Measurements from ENCODE around the gene TMEM240. TPM values are rescaled to one million over a fixed set of nuclear protein-coding genes. Genes with fewer than 3 reads are reported as not detected.
A peak's percentile ranks its signal among the peaks of the same experiment; 100 is the strongest.

TMEM240 gene
- 6.7 TPM for total RNA-seq
- 31.0 TPM for polyA plus RNA-seq

- Histone ChIP-seq H3K36me3 (ENCODE audit: insufficient read depth) (no peaks in the 10 kb centered on the region), H3K4me3 (ENCODE audit: low read depth, low read length) (peak within 1 kb of the TSS; percentile 71), H3K27ac (ENCODE audit: low read depth) (peak within 1 kb of the TSS; percentile 25), H3K4me1 (ENCODE audit: insufficient read depth) (no peaks in the 10 kb centered on the region)
- peak; percentile 20 for DNase-seq (ENCODE audit: extremely low spot score)
- under 1% methylated on average over 89 of the region's 100 CpGs for WGBS
These were observed at the start of gene TMEM240 for GRCh38 chr1:1540090-1540817. Gene TMEM240, minus strand, starts transcription at chr1:1540624. Its CDS starts 278 bp downstream, at chr1:1540346.

- H3K4me3 ChIP-seq (ENCODE audit: low read depth, low read length), result no peak overlapping the region
- no peak for DNase-seq (ENCODE audit: extremely low spot score)
- H3K36me3 ChIP-seq (ENCODE audit: insufficient read depth), result no peaks in the 10 kb centered on the region
- no peaks in the 10 kb centered on the region for H3K4me1 ChIP-seq (ENCODE audit: insufficient read depth)
- no peak overlapping the region for H3K27ac ChIP-seq (ENCODE audit: low read depth)
- 81% methylated on average over 23 of the region's 23 CpGs for WGBS
These were observed 43.1 kb upstream of the TMEM240 start for GRCh38 chr1:1583347-1584010.

- 69% methylated on average over 9 of the region's 9 CpGs for WGBS
- no peaks in the 10 kb centered on the region for H3K36me3 ChIP-seq (ENCODE audit: insufficient read depth)
- H3K27ac ChIP-seq (ENCODE audit: low read depth), result no peak overlapping the region
- no peak for DNase-seq (ENCODE audit: extremely low spot score)
- no peak overlapping the region for H3K4me3 ChIP-seq (ENCODE audit: low read depth, low read length)
- no peaks in the 10 kb centered on the region for H3K4me1 ChIP-seq (ENCODE audit: insufficient read depth)
These were observed 42.3 kb upstream of the TMEM240 start for GRCh38 chr1:1582585-1583346.

GRCh38 chr1:1578371-1578940 lies 38.0 kb upstream of the TMEM240 start:
- H3K4me3 ChIP-seq (ENCODE audit: low read depth, low read length), result no peak overlapping the region
- WGBS, result 85% methylated on average over 13 of the region's 13 CpGs
- H3K27ac ChIP-seq (ENCODE audit: low read depth), result no peak overlapping the region
- H3K4me1 ChIP-seq (ENCODE audit: insufficient read depth), result no peaks in the 10 kb centered on the region
- no peak for DNase-seq (ENCODE audit: extremely low spot score)
- no peaks in the 10 kb centered on the region for H3K36me3 ChIP-seq (ENCODE audit: insufficient read depth)

- WGBS, result 49% methylated on average over 10 of the region's 10 CpGs
- no peak for DNase-seq (ENCODE audit: extremely low spot score)
- Histone ChIP-seq H3K36me3 (ENCODE audit: insufficient read depth) (no peaks in the 10 kb centered on the region), H3K27ac (ENCODE audit: low read depth) (no peak overlapping the region), H3K4me3 (ENCODE audit: low read depth, low read length) (no peak overlapping the region), H3K4me1 (ENCODE audit: insufficient read depth) (no peaks in the 10 kb centered on the region)
These were observed 37.1 kb upstream of the TMEM240 start for GRCh38 chr1:1577367-1578011.

GRCh38 chr1:1574721-1575537 lies 34.5 kb upstream of the TMEM240 start, which contains the start of gene SSU72:
Gene SSU72, minus strand, starts transcription at chr1:1574863. Its CDS starts 306 bp downstream, at chr1:1574557.
- Histone ChIP-seq H3K4me3 (ENCODE audit: low read depth, low read length) (peak within 1 kb of the TSS; percentile 100), H3K36me3 (ENCODE audit: insufficient read depth) (no peaks in the 10 kb centered on the region), H3K27ac (ENCODE audit: low read depth) (peak within 1 kb of the TSS; percentile 100), H3K4me1 (ENCODE audit: insufficient read depth) (no peaks in the 10 kb centered on the region)
- WGBS, result under 1% methylated on average over 87 of the region's 87 CpGs
- peak; percentile 72 for DNase-seq (ENCODE audit: extremely low spot score)

GRCh38 chr1:1573843-1574720 lies 33.7 kb upstream of the TMEM240 start:
- Histone ChIP-seq H3K4me3 (ENCODE audit: low read depth, low read length) (peak overlapping the region; percentile 100), H3K36me3 (ENCODE audit: insufficient read depth) (no peaks in the 10 kb centered on the region), H3K4me1 (ENCODE audit: insufficient read depth) (no peaks in the 10 kb centered on the region), H3K27ac (ENCODE audit: low read depth) (peak overlapping the region; percentile 100)
- under 1% methylated on average over 96 of the region's 96 CpGs for WGBS
- peak; percentile 29 for DNase-seq (ENCODE audit: extremely low spot score)

GRCh38 chr1:1569341-1569740 lies 28.9 kb upstream of the TMEM240 start:
- no peak overlapping the region for H3K4me3 ChIP-seq (ENCODE audit: low read depth, low read length)
- no peak for DNase-seq (ENCODE audit: extremely low spot score)
- H3K27ac ChIP-seq (ENCODE audit: low read depth), result no peak overlapping the region
- WGBS, result 80% methylated on average over 7 of the region's 7 CpGs
- H3K4me1 ChIP-seq (ENCODE audit: insufficient read depth), result no peaks in the 10 kb centered on the region
- H3K36me3 ChIP-seq (ENCODE audit: insufficient read depth), result no peaks in the 10 kb centered on the region

GRCh38 chr1:1567891-1568291 lies 27.5 kb upstream of the TMEM240 start:
- WGBS, result 60% methylated on average over 10 of the region's 10 CpGs
- no peaks in the 10 kb centered on the region for H3K4me1 ChIP-seq (ENCODE audit: insufficient read depth)
- H3K36me3 ChIP-seq (ENCODE audit: insufficient read depth), result no peaks in the 10 kb centered on the region
- no peak overlapping the region for H3K27ac ChIP-seq (ENCODE audit: low read depth)
- no peak overlapping the region for H3K4me3 ChIP-seq (ENCODE audit: low read depth, low read length)
- DNase-seq (ENCODE audit: extremely low spot score), result no peak

- no peak overlapping the region for H3K27ac ChIP-seq (ENCODE audit: low read depth)
- H3K4me1 ChIP-seq (ENCODE audit: insufficient read depth), result no peaks in the 10 kb centered on the region
- DNase-seq (ENCODE audit: extremely low spot score), result no peak
- 87% methylated on average over 31 of the region's 31 CpGs for whole genome bisulfite sequencing
- no peak overlapping the region for H3K4me3 ChIP-seq (ENCODE audit: low read depth, low read length)
- no peaks in the 10 kb centered on the region for H3K36me3 ChIP-seq (ENCODE audit: insufficient read depth)
These were observed 26.9 kb upstream of the TMEM240 start for GRCh38 chr1:1567152-1567875.

- no peak overlapping the region for H3K27ac ChIP-seq (ENCODE audit: low read depth)
- 94% methylated on average over 10 of the region's 10 CpGs for WGBS
- peaks cover 5% of the 10 kb centered on the region for H3K36me3 ChIP-seq (ENCODE audit: insufficient read depth)
- no peak for DNase-seq (ENCODE audit: extremely low spot score)
- no peaks in the 10 kb centered on the region for H3K4me1 ChIP-seq (ENCODE audit: insufficient read depth)
- no peak overlapping the region for H3K4me3 ChIP-seq (ENCODE audit: low read depth, low read length)
These were observed 24.9 kb upstream of the TMEM240 start for GRCh38 chr1:1565340-1565739.

Measured in urinary bladder (tissue), 4 donors.